GM18499 (cell line): ENCODE measurements around the gene AOPEP.

Source experiments
- ATAC-seq: cut with Tn5 transposase; IDR thresholded peaks from one replicate; pipeline ENCODE4 v1.9.1; 2021; ENCODE audit warnings: moderate number of reproducible peaks; ENCODE audit not compliant: insufficient read depth, unreplicated experiment

AOPEP gene

GRCh38 chr9:94907264-94907936 is 180.9 kb downstream of the AOPEP start:
- no peak for ATAC-seq

- ATAC-seq: no peak
Observed at GRCh38 chr9:94908011-94908563, 181.6 kb downstream of the AOPEP start.

GRCh38 chr9:94908583-94909249 is 182.2 kb downstream of the AOPEP start:
- no peak for ATAC-seq

GRCh38 chr9:94909250-94909894 is 182.9 kb downstream of the AOPEP start:
- no peak for ATAC-seq

GRCh38 chr9:94909965-94910730 is 183.6 kb downstream of the AOPEP start:
- ATAC-seq: no peak

GRCh38 chr9:94911211-94911610 is 184.7 kb downstream of the AOPEP start:
- ATAC-seq: no peak

- ATAC-seq: no peak
Observed at GRCh38 chr9:94911986-94912635, 185.6 kb downstream of the AOPEP start.

- no peak for ATAC-seq
Observed at GRCh38 chr9:94912700-94913249, 186.3 kb downstream of the AOPEP start.

- no peak for ATAC-seq
Observed at GRCh38 chr9:94913550-94913949, 187.1 kb downstream of the AOPEP start.

GRCh38 chr9:94915476-94916450 is 189.3 kb downstream of the AOPEP start:
- no peak for ATAC-seq

GRCh38 chr9:94916956-94917355 is 190.5 kb downstream of the AOPEP start:
- ATAC-seq: no peak

- ATAC-seq: no peak
Observed at GRCh38 chr9:94918038-94918753, 191.7 kb downstream of the AOPEP start.

- no peak for ATAC-seq
Observed at GRCh38 chr9:94919376-94920098, 193.0 kb downstream of the AOPEP start.

GRCh38 chr9:94920420-94921091 is 194.1 kb downstream of the AOPEP start:
- no peak for ATAC-seq

GRCh38 chr9:94921092-94921471 is 194.6 kb downstream of the AOPEP start:
- ATAC-seq: no peak

- no peak for ATAC-seq
Observed at GRCh38 chr9:94921656-94922055, 195.2 kb downstream of the AOPEP start.

- no peak for ATAC-seq
Observed at GRCh38 chr9:94922098-94922607, 195.7 kb downstream of the AOPEP start.
